ENCODE results near the gene CYRIA.

GRCh38 chr2:16666449-16666801, 791 bp upstream of the CYRIA start:
- no peak for TF ChIP-seq POLR2AphosphoS5 (IDR thresholded peaks at IDR 0.05; ENCODE audit: low read depth, low read length)
- TF ChIP-seq POLR2A (IDR thresholded peaks at IDR 0.05; ENCODE audit: low read depth, low read length): no peak
- TF ChIP-seq TAF1 (IDR thresholded peaks at IDR 0.05; ENCODE audit: low read depth, low read length): no peak
- no peak for TF ChIP-seq SPI1 (IDR thresholded peaks at IDR 0.05; ENCODE audit: low read depth, low read length)

Data from GM12891 (cell line).